GM12801 (cell line): Measurements from ENCODE around the gene GJA5.

Experiments used
- TF ChIP-seq, protein P1 (sequence below): IDR thresholded peaks from one replicate; pipeline ENCODE4 v1.5.1; 2011; ENCODE audit warnings: control low read depth; ENCODE audit not compliant: insufficient read length; ENCODE audit errors: extremely low read depth

GJA5 gene

DNA sequence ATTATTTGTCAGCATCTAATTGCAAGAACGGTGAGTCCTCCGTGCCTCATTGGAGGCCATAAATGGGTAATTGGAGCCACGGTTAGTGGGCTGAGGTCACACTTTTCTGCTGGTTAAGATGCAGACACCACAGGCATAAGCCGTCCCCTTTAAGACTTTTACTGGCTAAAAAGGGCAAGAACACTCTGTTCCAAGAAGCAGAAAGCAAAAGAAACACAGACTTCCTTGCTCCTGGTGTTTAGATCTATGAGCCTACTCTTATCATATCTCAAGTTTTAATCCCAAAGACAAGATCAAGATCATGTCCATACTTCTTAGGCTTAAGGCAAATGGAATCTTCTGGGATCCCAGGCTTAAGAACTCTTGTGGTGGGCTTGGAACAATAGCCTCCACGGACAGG is 17.3 kb upstream of the GJA5 start:
- TF ChIP-seq, protein P1, sequence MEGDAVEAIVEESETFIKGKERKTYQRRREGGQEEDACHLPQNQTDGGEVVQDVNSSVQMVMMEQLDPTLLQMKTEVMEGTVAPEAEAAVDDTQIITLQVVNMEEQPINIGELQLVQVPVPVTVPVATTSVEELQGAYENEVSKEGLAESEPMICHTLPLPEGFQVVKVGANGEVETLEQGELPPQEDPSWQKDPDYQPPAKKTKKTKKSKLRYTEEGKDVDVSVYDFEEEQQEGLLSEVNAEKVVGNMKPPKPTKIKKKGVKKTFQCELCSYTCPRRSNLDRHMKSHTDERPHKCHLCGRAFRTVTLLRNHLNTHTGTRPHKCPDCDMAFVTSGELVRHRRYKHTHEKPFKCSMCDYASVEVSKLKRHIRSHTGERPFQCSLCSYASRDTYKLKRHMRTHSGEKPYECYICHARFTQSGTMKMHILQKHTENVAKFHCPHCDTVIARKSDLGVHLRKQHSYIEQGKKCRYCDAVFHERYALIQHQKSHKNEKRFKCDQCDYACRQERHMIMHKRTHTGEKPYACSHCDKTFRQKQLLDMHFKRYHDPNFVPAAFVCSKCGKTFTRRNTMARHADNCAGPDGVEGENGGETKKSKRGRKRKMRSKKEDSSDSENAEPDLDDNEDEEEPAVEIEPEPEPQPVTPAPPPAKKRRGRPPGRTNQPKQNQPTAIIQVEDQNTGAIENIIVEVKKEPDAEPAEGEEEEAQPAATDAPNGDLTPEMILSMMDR: no peak

DNA sequence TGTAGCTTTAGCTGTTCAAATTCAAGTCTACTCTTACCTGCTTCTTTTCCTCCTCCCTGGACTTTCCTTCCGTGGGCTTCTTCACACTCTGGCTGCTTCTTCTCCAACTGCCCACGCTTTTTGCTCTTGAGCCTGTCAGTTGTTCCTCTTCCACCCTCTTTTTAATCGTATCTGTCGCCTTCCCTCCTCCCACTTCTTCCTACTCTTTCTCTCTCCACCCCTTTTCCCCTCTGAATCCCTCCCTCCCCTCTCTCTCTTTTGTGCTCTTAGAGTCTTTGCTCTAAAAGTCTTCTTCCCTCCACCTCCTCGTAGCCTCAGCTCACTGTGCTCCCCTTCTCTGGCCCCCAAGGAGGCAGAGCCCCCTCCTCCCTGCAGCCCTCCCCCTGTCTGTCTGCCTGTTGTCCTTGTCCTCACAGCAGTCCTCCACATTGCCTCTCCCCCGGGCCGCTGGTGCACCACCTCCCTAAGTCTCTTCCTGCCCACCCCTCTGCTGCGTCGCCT is 12.9 kb upstream of the GJA5 start:
- TF ChIP-seq, protein P1: no peak

DNA sequence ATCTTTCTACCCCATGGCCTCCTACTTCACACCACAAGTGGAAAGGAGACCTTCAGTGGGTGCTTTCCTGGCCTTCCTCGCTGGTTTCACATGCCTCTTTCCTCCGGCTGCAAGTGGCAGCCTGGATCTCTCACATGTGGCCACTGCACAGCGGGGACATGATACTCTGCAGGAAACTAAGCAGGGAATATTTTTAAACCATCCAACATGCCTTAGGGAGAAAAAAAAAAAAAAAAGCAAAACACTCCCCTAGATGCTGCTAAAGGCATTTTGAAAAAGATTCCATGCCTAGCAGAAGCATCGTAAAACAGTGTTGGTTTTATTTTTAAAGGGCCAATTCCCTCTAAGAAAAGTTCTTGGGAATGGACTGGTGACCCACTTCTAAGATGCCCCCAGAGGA is 12.2 kb upstream of the GJA5 start:
- TF ChIP-seq, protein P1: no peak

- TF ChIP-seq, protein P1: no peak
These were observed 11.1 kb upstream of the GJA5 start for GRCh38 chr1:147771226-147772125.

GRCh38 chr1:147769106-147769505 is 8.7 kb upstream of the GJA5 start:
- TF ChIP-seq, protein P1: no peak

- TF ChIP-seq, protein P1: no peak
These were observed 8.2 kb upstream of the GJA5 start for GRCh38 chr1:147768582-147768981.

- TF ChIP-seq, protein P1: no peak
These were observed 7.7 kb upstream of the GJA5 start for GRCh38 chr1:147768101-147768500.
